Measurements from ENCODE around the gene CCND1. TPM values are rescaled to one million over a fixed set of nuclear protein-coding genes. Genes with fewer than 3 reads are reported as not detected.

The CCND1 gene
- total and polyA plus RNA-seq, 10 of the 15 experiments (the other 5 are each of a cell fraction or from before 2014, with no cell fraction given), result 0.09 to 6.6 (median 0.59) TPM; not detected in 2

DNA sequence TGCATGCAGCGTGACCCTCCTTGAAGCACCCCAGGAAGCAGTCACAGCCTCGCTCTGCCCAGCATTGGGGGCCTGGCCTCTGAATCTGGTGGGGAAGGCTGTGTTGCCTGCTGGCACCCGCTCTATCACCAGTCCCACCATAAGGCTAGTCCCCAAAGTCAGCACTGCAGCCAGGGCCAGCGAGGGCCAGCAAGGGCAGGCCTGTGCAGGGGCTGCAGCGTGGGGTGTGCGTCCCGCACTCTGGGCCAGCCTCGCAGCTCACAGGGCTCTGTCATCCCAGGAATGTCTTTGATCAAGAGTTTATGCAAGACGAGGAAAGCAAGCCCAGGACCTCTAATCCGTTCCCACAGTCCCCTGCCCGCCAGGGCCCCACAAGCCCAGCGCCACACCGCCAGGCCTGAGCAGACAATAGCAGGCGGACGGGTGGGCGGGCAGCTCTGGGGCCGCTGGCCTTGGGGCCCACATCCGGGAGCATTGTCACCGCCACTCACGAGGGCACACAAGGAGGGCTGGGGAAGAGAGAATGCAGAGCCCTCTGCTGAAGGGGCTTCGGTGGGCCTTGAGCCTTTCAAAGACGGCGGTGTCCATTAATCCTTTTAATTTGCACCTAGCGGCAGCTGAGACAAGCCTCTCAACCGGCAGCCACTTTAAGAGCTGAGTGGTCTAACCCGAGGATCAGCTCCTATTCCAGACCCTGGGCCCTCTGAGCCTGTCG lies 17.1 kb downstream of the CCND1 start:
- FAIRE-seq, result no peak
- no peaks in the 10 kb centered on the region for H3K27me3 ChIP-seq (replicated peaks in 1 of 2; ENCODE audit: control insufficient read depth in 2 of 2, insufficient read depth in 2 of 2, low read length in 1 of 2)
- no peak overlapping the region for H3K4me2 ChIP-seq (ENCODE audit: control insufficient read depth, insufficient read depth)
- CTCF ChIA-PET, result interaction anchor here (3.9 kb wide), 1 partner anchor 13 kb away, joined by 15 read pairs; no protein-coding TSS in a partner anchor
- no peak overlapping the region for H2AFZ ChIP-seq (ENCODE audit: control insufficient read depth, low read depth, low read length)
- H3K36me3 ChIP-seq (ENCODE audit: control insufficient read depth in 2 of 2, insufficient read depth in 2 of 2, low read length in 1 of 2), result no peaks in the 10 kb centered on the region
- H3K9ac ChIP-seq (ENCODE audit: control insufficient read depth, insufficient read depth, low read length), result no peak overlapping the region
- in situ Hi-C loops (cut with MboI) (no loop called here), intact Hi-C loops (cut with micrococcal nuclease; ENCODE audit: unreplicated experiment) (no loop called here)
- POLR2A ChIA-PET, result no interaction called here
- WGBS (ENCODE audit: insufficient coverage, insufficient replicate concordance, low lambda C conversion rate, missing lambda C conversion rate), result 74% methylated on average over 27 of the region's 27 CpGs
- RAD21 ChIA-PET (ENCODE audit: unreplicated experiment), result no interaction called here
- no peak overlapping the region for H3K4me3 ChIP-seq
- no peak for ATAC-seq
- no peaks in the 10 kb centered on the region for H3K79me2 ChIP-seq (ENCODE audit: control insufficient read depth, insufficient read depth, low read length)
- H3K27ac ChIP-seq (ENCODE audit: control insufficient read depth, insufficient read depth), result no peak overlapping the region
- H3K4me1 ChIP-seq (ENCODE audit: control insufficient read depth, insufficient read depth, low read length), result no peaks in the 10 kb centered on the region
- no peaks in the 10 kb centered on the region; the same call in 2 of the 3 replicates for H3K9me3 ChIP-seq (replicated peaks; ENCODE audit: control insufficient read depth, insufficient read depth, low read length)
- DNase-seq (ENCODE audit: low read depth, low spot score), result no peak
- SMC1A ChIA-PET (ENCODE audit: uncharacterized antibody, unreplicated experiment), result no interaction called here
- H4K20me1 ChIP-seq (ENCODE audit: control insufficient read depth, insufficient read depth), result peaks cover 3% of the 10 kb centered on the region; the same call in 1 of the 2 replicates
- no TSS peak for BruUV-seq (replicated peaks)
- TF ChIP-seq SREBF1 (IDR thresholded peaks at IDR 0.05; ENCODE audit: low read length), result no peak
- no peak for TF ChIP-seq SMAD5 (IDR thresholded peaks at IDR 0.05; ENCODE audit: low read depth)
- no peak for TF ChIP-seq BCL11A (IDR thresholded peaks at IDR 0.05; ENCODE audit: low read depth, low read length)
- no peak for TF ChIP-seq NFIC (IDR thresholded peaks at IDR 0.05; ENCODE audit: low read depth, low read length)
- no peak for TF ChIP-seq TBL1XR1 (IDR thresholded peaks at IDR 0.05; ENCODE audit: low read depth, low read length)
- TF ChIP-seq TCF7 (IDR thresholded peaks at IDR 0.05; ENCODE audit: borderline replicate concordance), result no peak
- TF ChIP-seq, protein P1, sequence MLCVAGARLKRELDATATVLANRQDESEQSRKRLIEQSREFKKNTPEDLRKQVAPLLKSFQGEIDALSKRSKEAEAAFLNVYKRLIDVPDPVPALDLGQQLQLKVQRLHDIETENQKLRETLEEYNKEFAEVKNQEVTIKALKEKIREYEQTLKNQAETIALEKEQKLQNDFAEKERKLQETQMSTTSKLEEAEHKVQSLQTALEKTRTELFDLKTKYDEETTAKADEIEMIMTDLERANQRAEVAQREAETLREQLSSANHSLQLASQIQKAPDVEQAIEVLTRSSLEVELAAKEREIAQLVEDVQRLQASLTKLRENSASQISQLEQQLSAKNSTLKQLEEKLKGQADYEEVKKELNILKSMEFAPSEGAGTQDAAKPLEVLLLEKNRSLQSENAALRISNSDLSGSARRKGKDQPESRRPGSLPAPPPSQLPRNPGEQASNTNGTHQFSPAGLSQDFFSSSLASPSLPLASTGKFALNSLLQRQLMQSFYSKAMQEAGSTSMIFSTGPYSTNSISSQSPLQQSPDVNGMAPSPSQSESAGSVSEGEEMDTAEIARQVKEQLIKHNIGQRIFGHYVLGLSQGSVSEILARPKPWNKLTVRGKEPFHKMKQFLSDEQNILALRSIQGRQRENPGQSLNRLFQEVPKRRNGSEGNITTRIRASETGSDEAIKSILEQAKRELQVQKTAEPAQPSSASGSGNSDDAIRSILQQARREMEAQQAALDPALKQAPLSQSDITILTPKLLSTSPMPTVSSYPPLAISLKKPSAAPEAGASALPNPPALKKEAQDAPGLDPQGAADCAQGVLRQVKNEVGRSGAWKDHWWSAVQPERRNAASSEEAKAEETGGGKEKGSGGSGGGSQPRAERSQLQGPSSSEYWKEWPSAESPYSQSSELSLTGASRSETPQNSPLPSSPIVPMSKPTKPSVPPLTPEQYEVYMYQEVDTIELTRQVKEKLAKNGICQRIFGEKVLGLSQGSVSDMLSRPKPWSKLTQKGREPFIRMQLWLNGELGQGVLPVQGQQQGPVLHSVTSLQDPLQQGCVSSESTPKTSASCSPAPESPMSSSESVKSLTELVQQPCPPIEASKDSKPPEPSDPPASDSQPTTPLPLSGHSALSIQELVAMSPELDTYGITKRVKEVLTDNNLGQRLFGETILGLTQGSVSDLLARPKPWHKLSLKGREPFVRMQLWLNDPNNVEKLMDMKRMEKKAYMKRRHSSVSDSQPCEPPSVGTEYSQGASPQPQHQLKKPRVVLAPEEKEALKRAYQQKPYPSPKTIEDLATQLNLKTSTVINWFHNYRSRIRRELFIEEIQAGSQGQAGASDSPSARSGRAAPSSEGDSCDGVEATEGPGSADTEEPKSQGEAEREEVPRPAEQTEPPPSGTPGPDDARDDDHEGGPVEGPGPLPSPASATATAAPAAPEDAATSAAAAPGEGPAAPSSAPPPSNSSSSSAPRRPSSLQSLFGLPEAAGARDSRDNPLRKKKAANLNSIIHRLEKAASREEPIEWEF (IDR thresholded peaks at IDR 0.05; ENCODE audit: insufficient replicate concordance, low read depth, low read length), result no peak
- TF ChIP-seq DPF2 (IDR thresholded peaks at IDR 0.05), result no peak
- TF ChIP-seq RFX5 (IDR thresholded peaks at IDR 0.05; ENCODE audit: low read depth, low read length), result no peak
- TF ChIP-seq, protein P2, sequence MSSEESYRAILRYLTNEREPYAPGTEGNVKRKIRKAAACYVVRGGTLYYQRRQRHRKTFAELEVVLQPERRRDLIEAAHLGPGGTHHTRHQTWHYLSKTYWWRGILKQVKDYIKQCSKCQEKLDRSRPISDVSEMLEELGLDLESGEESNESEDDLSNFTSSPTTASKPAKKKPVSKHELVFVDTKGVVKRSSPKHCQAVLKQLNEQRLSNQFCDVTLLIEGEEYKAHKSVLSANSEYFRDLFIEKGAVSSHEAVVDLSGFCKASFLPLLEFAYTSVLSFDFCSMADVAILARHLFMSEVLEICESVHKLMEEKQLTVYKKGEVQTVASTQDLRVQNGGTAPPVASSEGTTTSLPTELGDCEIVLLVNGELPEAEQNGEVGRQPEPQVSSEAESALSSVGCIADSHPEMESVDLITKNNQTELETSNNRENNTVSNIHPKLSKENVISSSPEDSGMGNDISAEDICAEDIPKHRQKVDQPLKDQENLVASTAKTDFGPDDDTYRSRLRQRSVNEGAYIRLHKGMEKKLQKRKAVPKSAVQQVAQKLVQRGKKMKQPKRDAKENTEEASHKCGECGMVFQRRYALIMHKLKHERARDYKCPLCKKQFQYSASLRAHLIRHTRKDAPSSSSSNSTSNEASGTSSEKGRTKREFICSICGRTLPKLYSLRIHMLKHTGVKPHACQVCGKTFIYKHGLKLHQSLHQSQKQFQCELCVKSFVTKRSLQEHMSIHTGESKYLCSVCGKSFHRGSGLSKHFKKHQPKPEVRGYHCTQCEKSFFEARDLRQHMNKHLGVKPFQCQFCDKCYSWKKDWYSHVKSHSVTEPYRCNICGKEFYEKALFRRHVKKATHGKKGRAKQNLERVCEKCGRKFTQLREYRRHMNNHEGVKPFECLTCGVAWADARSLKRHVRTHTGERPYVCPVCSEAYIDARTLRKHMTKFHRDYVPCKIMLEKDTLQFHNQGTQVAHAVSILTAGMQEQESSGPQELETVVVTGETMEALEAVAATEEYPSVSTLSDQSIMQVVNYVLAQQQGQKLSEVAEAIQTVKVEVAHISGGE (CRISPR knock-in tag; IDR thresholded peaks at IDR 0.05), result no peak
- no peak for TF ChIP-seq MTA3 (IDR thresholded peaks at IDR 0.05; ENCODE audit: borderline replicate concordance, low read length)
- TF ChIP-seq, protein P3, sequence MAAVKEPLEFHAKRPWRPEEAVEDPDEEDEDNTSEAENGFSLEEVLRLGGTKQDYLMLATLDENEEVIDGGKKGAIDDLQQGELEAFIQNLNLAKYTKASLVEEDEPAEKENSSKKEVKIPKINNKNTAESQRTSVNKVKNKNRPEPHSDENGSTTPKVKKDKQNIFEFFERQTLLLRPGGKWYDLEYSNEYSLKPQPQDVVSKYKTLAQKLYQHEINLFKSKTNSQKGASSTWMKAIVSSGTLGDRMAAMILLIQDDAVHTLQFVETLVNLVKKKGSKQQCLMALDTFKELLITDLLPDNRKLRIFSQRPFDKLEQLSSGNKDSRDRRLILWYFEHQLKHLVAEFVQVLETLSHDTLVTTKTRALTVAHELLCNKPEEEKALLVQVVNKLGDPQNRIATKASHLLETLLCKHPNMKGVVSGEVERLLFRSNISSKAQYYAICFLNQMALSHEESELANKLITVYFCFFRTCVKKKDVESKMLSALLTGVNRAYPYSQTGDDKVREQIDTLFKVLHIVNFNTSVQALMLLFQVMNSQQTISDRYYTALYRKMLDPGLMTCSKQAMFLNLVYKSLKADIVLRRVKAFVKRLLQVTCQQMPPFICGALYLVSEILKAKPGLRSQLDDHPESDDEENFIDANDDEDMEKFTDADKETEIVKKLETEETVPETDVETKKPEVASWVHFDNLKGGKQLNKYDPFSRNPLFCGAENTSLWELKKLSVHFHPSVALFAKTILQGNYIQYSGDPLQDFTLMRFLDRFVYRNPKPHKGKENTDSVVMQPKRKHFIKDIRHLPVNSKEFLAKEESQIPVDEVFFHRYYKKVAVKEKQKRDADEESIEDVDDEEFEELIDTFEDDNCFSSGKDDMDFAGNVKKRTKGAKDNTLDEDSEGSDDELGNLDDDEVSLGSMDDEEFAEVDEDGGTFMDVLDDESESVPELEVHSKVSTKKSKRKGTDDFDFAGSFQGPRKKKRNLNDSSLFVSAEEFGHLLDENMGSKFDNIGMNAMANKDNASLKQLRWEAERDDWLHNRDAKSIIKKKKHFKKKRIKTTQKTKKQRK (IDR thresholded peaks at IDR 0.05; ENCODE audit: low read depth, low read length), result no peak
- no peak for TF ChIP-seq HDAC6 (IDR thresholded peaks at IDR 0.05; ENCODE audit: unreplicated experiment)
